ENCODE measurements around the gene IFITM5. TPM values are rescaled to one million over a fixed set of nuclear protein-coding genes. Genes with fewer than 3 reads are reported as not detected.

The IFITM5 gene
- total and polyA plus RNA-seq, 2 of the 4 experiments (the other 2 are of a cell fraction), result not detected

DNA sequence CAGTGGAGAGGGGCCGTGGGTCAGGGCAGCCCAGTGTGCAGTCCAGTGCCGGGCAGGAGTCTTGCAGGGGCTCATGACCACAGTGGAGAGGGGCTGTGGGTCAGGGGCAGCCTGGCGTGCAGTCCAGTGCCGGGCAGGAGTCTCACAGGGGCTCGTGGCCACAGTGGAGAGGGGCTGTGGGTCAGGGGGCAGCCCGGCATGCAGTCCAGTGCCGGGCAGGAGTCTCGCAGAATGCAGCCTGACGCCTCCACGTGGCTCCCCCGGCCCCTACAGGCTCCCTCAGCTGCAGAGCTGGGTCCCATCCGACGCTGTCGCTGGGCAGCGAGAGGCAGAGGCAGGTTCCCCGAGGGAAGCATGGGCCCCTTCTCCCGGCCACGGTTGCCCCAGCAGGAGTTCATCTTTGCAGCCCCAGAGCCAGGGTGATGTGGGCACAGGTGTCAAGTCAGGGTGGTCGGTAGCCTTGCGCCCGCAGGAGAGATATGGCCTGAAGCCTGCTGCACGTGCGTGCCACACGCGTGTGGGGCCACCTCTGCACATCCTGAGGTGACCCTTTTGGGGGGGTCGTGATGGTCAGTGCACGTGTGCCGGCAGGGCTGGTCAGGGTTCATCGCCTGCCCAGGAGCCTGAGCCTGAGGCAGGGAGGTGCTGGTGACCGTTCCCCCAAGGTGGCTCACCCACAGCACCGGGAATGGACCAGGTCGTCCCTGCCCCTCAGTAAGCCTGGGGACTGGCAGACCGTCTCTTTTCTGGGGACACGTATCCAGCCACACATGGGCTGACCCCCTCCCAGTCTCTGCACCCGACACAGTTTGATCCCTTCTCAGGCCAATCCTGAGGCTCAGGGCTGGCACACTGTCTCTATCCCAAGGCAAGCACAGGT lies 2.9 kb downstream of the IFITM5 start:
- no peaks in the 10 kb centered on the region for H3K79me1 ChIP-seq (ENCODE audit: low read depth in 1 of 2, low read length in 2 of 2)
- no peak overlapping the region for H2AFZ ChIP-seq (replicated peaks; ENCODE audit: low read length, poor library complexity)
- H3K14ac ChIP-seq (replicated peaks; ENCODE audit: low read depth, low read length), result no peak overlapping the region
- H3K4me1 ChIP-seq (ENCODE audit: control insufficient read depth, insufficient read depth, low read length), result no peaks in the 10 kb centered on the region; the same call in 1 of the 2 replicates
- no peak overlapping the region for H2BK15ac ChIP-seq (ENCODE audit: low read depth, low read length)
- no peak for TF ChIP-seq MAZ (IDR thresholded peaks at IDR 0.05; ENCODE audit: borderline replicate concordance, low read depth, low read length)
- no peak for TF ChIP-seq CHD1 (IDR thresholded peaks at IDR 0.05; ENCODE audit: low read depth, low read length)
- TF ChIP-seq MAFK (IDR thresholded peaks at IDR 0.05; ENCODE audit: low read depth, low read length), result no peak
- TF ChIP-seq, protein P1, sequence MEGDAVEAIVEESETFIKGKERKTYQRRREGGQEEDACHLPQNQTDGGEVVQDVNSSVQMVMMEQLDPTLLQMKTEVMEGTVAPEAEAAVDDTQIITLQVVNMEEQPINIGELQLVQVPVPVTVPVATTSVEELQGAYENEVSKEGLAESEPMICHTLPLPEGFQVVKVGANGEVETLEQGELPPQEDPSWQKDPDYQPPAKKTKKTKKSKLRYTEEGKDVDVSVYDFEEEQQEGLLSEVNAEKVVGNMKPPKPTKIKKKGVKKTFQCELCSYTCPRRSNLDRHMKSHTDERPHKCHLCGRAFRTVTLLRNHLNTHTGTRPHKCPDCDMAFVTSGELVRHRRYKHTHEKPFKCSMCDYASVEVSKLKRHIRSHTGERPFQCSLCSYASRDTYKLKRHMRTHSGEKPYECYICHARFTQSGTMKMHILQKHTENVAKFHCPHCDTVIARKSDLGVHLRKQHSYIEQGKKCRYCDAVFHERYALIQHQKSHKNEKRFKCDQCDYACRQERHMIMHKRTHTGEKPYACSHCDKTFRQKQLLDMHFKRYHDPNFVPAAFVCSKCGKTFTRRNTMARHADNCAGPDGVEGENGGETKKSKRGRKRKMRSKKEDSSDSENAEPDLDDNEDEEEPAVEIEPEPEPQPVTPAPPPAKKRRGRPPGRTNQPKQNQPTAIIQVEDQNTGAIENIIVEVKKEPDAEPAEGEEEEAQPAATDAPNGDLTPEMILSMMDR (conservative IDR thresholded peaks at IDR 0.05; ENCODE audit: low read depth, low read length), result no peak
- no peak for TF ChIP-seq RFX5 (IDR thresholded peaks at IDR 0.05; ENCODE audit: low read depth, low read length)
- TF ChIP-seq RCOR1 (IDR thresholded peaks at IDR 0.05; ENCODE audit: insufficient replicate concordance, low read length), result no peak
- no peak for TF ChIP-seq CEBPB (IDR thresholded peaks at IDR 0.05; ENCODE audit: low read depth, low read length)
- TF ChIP-seq BHLHE40 (IDR thresholded peaks at IDR 0.05; ENCODE audit: low read depth, low read length), result no peak
- TF ChIP-seq SMC3 (IDR thresholded peaks at IDR 0.05; ENCODE audit: low read depth, low read length), result no peak
- TF ChIP-seq FOS (IDR thresholded peaks at IDR 0.05; ENCODE audit: low read depth, low read length), result no peak
- no peak for TF ChIP-seq MXI1 (IDR thresholded peaks at IDR 0.05; ENCODE audit: borderline replicate concordance, low read depth, low read length)
- no peak for TF ChIP-seq POLR2A (IDR thresholded peaks at IDR 0.05; ENCODE audit: low read depth, low read length)
- TF ChIP-seq, protein P2, sequence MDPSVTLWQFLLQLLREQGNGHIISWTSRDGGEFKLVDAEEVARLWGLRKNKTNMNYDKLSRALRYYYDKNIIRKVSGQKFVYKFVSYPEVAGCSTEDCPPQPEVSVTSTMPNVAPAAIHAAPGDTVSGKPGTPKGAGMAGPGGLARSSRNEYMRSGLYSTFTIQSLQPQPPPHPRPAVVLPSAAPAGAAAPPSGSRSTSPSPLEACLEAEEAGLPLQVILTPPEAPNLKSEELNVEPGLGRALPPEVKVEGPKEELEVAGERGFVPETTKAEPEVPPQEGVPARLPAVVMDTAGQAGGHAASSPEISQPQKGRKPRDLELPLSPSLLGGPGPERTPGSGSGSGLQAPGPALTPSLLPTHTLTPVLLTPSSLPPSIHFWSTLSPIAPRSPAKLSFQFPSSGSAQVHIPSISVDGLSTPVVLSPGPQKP (IDR thresholded peaks at IDR 0.05; ENCODE audit: borderline replicate concordance, low read depth, low read length), result no peak
- no peak overlapping the region for H3K27ac ChIP-seq (ENCODE audit: insufficient read depth, low read length)
- no peak overlapping the region for H4K8ac ChIP-seq (ENCODE audit: low read depth in 2 of 2, low read length in 2 of 2)
- H4K20me1 ChIP-seq (ENCODE audit: insufficient read depth, low read length), result no peaks in the 10 kb centered on the region
- H3K23ac ChIP-seq (ENCODE audit: low read depth, low read length), result no peak overlapping the region
- no peaks in the 10 kb centered on the region for H3K9me1 ChIP-seq (ENCODE audit: insufficient read depth, low read length)
- intact Hi-C loops (cut with micrococcal nuclease), result no loop called here
- no peak overlapping the region for H3K4me3 ChIP-seq (ENCODE audit: insufficient read depth, low read depth, low read length)
- no peak overlapping the region for H3K18ac ChIP-seq (ENCODE audit: low read depth, low read length)
- H2BK120ac ChIP-seq (ENCODE audit: low read depth, low read length), result no peak overlapping the region
- H3K9ac ChIP-seq (ENCODE audit: low read depth, low read length), result no peak overlapping the region
- no TSS peak for BruUV-seq (replicated peaks)
- no peak overlapping the region for H2AK5ac ChIP-seq (ENCODE audit: low read depth, low read length)
- in situ Hi-C loops (cut with MboI; ENCODE audit: low sequenced_read_pairs), result no loop called here
- no peak overlapping the region for H2AK9ac ChIP-seq (replicated peaks; ENCODE audit: low read depth, low read length, poor library complexity)
- 77% methylated on average over 14 of the region's 35 CpGs; no CpG with 5 or more reads in 1 of the 2 experiments for WGBS, 2 experiments (ENCODE audit: extremely low coverage in 2 of 2, insufficient read length in 1 of 2)
- no peak overlapping the region for H4K91ac ChIP-seq (ENCODE audit: insufficient read depth, low read depth, low read length)
- no peak overlapping the region for H2BK20ac ChIP-seq (ENCODE audit: low read depth, low read length)
- no peak overlapping the region for H3K4ac ChIP-seq (ENCODE audit: low read depth, low read length)
- peaks cover 8% of the 10 kb centered on the region for H3K27me3 ChIP-seq (ENCODE audit: control insufficient read depth, insufficient read depth, low read length)
- ChIA-PET CTCF (no interaction called here), POLR2A (ENCODE audit: unreplicated experiment) (no interaction called here)
- H4K5ac ChIP-seq (ENCODE audit: low read depth, low read length), result no peak overlapping the region
- ATAC-seq (ENCODE audit: low read depth), result no peak
- no peak overlapping the region for H3K4me2 ChIP-seq (ENCODE audit: low read depth, low read length)
- no peak for DNase-seq
- H3K36me3 ChIP-seq (ENCODE audit: control insufficient read depth, insufficient read depth, low read length), result peaks cover 16% of the 10 kb centered on the region
- dilution Hi-C loops (cut with HindIII; ENCODE audit: low sequenced_read_pairs, unreplicated experiment), result no loop called here
- no peak overlapping the region for H2BK5ac ChIP-seq (ENCODE audit: low read depth, low read length, poor library complexity, severe bottlenecking)
- H3K9me3 ChIP-seq (ENCODE audit: control insufficient read depth, insufficient read depth, low read length), result no peaks in the 10 kb centered on the region
- H3K56ac ChIP-seq (ENCODE audit: extremely low read depth, insufficient read depth, low read length), result no peak overlapping the region
